GM12872 (cell line): ENCODE data around the gene ST6GALNAC3.

ENCODE experiments used
- CTCF ChIP-seq: IDR thresholded peaks from 3 replicates; pipeline ENCODE4 v1.5.1; 2011; ENCODE audit warnings: low read depth, mild to moderate bottlenecking, low read length, moderate library complexity; ENCODE audit not compliant: insufficient read depth

The ST6GALNAC3 gene

GRCh38 chr1:76583875-76584477 lies 509.4 kb downstream of the ST6GALNAC3 start:
- TF ChIP-seq CTCF: no peak

- TF ChIP-seq CTCF: no peak
These were observed 511.6 kb downstream of the ST6GALNAC3 start for GRCh38 chr1:76585980-76586674.

- TF ChIP-seq CTCF: no peak
These were observed 512.7 kb downstream of the ST6GALNAC3 start for GRCh38 chr1:76587212-76587611.

- TF ChIP-seq CTCF: no peak
These were observed 516.9 kb downstream of the ST6GALNAC3 start for GRCh38 chr1:76591461-76591860.

GRCh38 chr1:76591963-76592362 lies 517.4 kb downstream of the ST6GALNAC3 start:
- no peak for TF ChIP-seq CTCF

- TF ChIP-seq CTCF: no peak
These were observed 518.6 kb downstream of the ST6GALNAC3 start for GRCh38 chr1:76593141-76593540.

- TF ChIP-seq CTCF: no peak
These were observed 519.1 kb downstream of the ST6GALNAC3 start for GRCh38 chr1:76593618-76594017.
